SK-MEL-5 (cell line): ENCODE measurements around the gene U2SURP. TPM values are rescaled to one million over a fixed set of nuclear protein-coding genes. Genes with fewer than 3 reads are reported as not detected.

ENCODE experiments used
- DNase-seq: peaks from one replicate; pipeline ENCODE4 v3.0.0-alpha.2; 2016; ENCODE audit warnings: low read depth, low spot score
- in situ Hi-C: cut with HindIII; loops from 2 replicates; pipeline ENCODE4 v1.10.0; 2016; ENCODE audit warnings: low sequenced_read_pairs, high pct_unique_total_duplicates, low pct_unique_long_range_greater_than_20kb
- total RNA-seq: library from RNA; depleted of rRNA; stranded (reverse); fragments of >200 nt; shearing (Covaris generic); gene quantifications from 2 replicates; pipeline ENCODE4 v1.2.3, GENCODE V29; 2014

U2SURP gene
- total RNA-seq, 1 experiment from 2014 or later = 116 TPM

DNA sequence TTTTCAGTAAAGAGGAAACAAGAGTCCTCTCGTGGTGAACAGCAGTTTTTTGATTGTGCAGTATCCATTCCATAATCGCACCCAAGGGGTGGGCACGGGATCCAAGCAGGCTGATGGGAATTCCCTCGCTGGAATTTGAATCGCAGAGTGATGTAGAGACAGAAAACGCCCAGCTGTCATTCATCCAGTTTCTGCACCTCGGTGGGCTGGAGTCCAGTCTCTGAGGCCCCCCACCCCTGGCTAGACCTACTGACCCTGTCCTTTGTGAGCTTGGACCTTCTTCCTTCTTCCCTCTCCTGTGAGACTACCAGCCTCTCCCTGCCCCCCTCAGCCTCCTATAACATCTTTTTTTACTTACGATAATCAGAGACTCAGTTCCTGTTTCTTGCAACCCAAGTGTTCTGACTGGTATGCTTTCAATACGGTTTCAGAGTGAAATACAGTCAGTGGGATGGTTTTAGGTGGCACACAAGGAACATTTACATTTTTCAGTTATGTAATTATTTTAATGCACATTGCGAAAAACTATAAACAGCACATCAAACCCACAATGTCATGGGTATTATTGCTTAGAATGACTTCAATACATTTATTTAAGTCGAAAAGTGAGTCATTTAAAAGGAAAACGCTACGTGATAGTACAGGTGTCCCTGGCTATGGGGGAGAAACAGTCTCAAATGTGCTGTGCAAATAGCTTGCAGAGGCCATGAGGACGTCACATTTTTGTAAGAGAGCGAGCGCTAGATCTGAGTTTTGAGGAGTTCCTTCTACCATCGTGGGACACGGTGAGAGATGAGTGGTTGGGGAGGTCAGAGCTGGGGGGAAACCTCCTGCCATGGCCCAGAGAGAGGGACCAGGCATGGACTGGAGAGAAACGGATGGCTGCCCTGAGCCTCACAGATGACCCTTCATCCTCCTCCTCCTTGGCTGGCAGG, 80.7 kb downstream of the U2SURP start:
- in situ Hi-C loops = no loop called here
- no peak for DNase-seq

DNA sequence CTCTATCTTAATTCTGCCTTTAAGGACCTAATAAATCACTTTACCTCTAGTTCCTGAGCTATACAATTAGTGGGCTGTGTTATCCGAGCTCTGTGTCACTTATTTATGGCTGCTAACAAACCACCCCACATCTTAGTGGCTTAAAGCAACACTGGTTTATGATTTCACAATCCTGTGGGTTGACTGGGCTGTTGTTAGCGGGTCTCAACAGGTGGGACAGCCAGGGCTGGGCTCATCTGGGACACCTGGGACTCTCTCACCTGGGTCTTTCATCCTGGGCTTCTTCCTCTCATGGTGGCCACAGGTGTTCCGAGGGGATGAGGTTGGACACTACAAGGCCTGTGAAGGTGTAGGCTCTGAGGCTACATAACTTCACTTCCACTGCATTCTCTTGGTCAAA, 82.4 kb downstream of the U2SURP start:
- in situ Hi-C loops = no loop called here
- DNase-seq = no peak

DNA sequence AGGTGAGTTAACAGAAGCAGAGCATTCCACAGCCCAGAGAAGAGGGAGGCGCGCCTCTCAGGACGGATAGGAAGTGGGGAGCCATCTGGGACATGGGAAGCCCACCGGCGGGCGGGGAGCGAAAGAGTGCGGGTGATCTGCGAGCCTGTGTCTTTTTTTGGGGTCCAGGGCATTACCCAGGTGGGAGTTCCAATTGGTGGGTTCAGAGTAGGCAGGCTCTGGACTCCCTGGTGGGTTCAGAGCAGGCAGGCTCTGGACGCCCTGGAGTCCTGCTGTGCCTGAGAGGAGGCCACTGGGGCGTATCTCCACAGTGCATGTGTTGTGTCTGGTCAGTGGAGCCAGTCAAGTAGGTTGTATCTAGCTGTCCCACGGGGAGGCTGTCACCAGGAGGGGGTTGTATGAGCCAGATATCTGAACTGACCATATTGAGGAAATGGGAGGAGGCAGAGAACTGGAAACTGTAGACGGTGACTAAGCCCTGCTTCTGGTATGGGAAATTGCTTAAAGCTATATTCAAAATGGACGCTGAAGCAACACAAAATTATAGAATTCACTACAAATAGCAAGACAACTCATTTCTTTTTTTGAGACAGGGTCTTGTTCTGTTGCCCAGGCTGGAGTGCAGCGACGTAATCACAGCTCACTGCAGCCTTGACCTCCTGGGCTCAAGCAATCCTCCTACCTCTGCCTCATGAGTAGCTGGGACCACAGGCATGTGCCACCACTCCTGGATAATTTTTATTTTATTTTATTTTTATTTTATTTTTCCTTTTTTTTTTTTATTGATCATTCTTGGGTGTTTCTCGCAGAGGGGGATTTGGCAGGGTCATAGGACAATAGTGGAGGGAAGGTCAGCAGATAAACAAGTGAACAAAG, 83.7 kb downstream of the U2SURP start:
- in situ Hi-C loops = no loop called here
- no peak for DNase-seq

DNA sequence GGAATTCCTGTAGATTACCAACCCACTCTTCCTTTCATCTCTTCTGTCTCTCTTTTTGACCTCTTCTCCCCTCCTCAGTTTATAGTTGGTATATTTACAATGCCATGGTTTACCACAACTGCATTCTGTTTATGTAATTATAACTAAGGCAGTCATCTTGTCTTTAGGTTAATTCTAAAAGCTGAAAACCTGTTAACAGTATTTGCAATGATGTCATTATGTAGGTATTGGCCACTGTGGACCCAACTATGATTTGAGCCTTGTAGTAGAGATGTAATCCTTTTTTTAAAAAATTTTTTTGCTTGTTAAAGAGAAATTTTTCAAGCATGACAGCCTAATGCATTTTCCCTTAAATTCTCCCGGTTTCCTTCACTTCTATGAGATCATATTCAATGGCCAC, 87.5 kb downstream of the U2SURP start:
- DNase-seq = no peak
- in situ Hi-C loops = no loop called here

DNA sequence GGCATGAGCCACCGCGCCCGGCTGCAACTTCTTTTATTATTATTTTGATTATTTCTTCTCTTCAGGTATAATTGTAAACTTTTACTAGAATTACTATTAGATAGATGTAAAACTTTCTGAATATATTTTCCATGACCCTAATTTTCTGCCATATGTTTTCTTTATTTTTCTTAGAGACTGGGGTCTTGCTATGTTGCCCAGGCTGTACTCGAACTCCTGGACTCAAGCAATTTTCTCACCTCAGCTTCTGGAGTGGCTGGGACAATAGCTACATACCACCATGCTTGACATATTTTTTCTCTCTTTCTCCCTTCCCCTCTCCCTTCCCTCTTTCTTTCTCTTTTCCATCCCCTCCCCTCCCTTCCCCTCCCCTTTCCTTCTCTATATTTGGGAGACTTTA, 88.6 kb downstream of the U2SURP start:
- in situ Hi-C loops = no loop called here
- no peak for DNase-seq

DNA sequence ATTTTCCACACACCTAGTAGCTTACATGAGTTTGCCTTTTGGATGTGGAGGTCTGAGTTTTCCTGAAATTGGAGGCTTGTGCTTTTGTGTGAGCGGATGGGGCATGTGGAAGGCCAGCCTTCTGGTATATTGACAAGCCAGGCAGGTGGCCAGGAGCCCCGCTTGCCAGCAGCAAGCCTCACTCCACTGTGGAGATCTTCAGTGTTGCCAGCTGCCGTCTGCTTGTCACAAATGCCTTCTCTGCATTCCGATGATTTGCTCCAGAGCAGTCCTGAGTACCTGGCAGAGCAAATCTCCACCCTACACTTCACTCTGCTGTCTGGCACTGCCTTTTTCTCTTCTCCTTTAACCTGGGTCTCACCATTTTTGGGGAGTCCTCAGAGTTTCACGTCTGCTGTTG, 89.1 kb downstream of the U2SURP start:
- DNase-seq = no peak
- in situ Hi-C loops = no loop called here

DNA sequence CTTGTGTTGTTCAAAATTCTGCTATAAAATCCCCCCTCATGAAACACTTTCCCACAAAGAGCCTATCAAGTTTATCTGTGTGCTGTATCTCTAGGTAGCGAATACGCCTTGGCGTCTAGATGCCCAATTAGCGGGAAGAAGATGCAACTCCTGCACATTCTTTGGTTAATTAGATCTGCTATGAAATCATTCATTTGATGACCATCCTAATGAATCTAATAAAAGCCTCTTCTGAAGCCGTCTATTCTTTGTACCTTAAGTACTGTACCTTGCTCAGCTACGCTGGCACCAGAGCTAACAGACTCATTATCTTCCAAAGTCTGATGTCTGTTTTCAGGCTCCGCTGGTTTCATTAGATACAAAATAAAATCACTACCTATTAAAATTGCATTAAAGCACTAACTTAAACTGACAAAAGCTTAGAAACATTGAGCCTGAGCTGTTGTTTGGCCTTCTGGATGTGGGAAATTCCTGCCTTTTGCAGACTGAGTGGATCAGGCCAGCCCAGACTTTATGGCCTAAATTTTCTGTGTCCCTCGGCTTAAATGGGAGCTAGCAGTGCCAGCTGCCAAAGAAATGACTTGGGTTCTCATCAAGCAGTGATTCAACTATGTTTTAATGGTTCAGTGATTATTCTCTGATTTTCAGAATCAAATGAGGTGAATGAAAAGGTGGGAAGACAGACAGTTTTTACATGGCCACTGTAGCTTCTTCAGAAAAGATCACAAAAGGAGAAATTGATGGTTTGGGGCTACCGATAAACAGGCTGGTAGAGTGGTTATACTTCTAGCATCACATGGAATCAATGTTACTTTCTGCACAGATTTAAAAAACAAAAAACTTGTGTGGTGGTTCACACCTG, 89.8 kb downstream of the U2SURP start:
- DNase-seq = no peak
- in situ Hi-C loops = no loop called here

DNA sequence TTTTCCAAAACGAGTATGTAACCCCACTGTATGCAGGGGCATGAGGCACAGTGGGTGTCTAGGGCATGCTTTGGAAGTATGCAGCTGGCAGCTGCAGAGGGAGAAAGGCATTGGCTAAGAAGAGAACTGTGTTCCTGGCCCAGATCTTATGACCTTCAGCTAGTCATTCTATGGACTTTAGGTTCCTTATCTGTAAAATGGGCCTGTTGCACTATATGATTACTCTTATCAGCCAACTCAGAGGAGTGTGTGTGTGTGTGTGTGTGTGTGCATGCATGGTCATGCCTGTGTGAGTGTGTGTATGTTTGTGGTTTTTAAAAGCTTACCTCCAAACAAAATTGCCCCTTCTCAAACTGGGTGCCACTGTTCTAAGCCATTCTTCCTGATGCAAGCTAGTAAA, 90.8 kb downstream of the U2SURP start:
- in situ Hi-C loops = no loop called here

DNA sequence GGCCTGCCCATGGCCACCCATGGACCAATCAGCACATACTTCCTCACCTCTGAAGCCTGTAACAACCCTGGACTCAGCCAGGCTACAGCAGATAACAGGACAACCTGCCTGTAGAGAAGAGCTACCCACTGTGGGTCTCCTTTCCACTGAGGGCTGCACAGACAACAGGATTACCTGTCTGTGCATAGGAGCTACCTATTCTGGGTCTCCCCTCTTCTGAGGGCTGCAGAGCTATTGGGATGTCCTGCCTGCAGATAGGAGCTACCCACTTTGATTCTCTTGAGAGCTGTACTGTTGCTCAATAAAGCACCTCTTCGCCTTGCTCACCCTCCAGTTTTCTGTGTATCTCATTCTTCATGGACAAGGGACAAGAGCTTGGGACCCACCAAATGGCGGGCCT, 94.4 kb downstream of the U2SURP start:
- no peak for DNase-seq
- in situ Hi-C loops = no loop called here

More for the DNA sequence above, 90.8 kb downstream of the U2SURP start:
- no peak for DNase-seq

DNA sequence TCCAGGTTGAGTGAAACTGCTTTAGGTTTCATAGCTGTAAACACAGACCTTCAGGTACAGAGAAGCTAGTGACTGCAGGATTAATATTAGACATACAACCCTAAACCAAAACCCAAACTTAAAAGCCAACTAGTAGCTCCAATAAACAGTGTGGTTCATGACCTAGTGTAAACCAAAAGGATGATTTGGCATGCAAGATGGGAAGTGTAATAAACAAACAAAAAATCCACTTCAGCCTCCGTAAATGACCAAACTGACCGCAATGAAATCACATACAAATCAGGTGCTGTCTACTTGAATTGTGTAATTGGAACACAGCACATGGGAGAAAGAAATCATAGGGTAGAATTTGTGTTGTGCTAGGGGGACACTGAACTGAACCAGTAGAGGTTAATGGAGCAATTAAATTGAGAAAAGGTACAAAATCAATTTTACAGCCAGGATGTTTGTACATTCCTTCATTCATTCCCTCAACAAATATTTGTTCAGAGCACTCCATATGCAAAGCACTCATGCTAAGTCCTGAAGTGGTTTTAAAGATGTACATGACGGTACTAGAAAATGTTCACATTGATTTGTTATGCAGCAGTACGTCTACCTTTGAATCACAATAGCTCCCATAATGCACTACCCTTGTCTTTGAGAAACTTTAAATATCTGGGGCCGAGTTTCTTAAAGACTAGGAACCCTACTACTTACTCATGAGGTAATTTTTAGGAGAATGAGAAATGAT, 96.8 kb downstream of the U2SURP start:
- no peak for DNase-seq
- in situ Hi-C loops = no loop called here

DNA sequence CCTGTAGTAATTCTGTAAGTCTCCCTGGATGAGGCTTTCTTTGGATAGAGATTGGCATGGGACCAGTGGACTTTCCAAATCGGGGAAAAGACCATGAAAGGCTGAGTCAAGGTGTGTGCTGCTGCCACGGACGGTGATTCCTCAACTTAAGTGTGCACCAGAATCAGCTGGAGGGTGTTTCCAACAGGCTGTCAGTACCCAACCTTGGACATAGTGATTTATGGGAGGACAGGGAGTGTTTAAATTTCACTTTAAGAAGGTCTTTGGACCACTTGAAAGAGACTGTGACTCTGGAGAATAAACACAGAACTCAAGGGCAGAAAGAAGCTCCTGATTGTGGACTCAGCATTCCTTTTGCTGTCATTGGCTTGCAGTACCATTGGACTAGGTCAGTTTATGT, 97.8 kb downstream of the U2SURP start:
- no peak for DNase-seq
- in situ Hi-C loops = no loop called here

DNA sequence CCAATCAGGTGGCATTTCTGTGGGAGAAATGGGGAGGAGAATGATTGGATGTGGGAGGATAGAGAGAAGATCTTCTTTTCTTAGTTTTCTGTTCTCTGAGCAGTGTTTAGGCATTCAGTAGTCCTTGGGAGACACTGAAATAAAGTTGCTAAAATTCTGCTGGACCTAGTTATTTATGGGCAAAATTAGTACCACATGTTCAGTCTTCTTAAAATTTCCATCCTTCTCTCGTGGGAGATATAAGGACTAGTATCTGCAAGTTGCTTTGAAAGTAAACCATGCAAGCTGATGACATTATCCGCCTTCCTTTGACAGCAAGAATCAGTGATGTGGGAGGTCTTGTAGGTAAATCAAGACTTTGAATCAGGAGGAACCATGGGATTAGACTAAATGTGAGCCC, 98.3 kb downstream of the U2SURP start:
- in situ Hi-C loops = no loop called here
- no peak for DNase-seq

DNA sequence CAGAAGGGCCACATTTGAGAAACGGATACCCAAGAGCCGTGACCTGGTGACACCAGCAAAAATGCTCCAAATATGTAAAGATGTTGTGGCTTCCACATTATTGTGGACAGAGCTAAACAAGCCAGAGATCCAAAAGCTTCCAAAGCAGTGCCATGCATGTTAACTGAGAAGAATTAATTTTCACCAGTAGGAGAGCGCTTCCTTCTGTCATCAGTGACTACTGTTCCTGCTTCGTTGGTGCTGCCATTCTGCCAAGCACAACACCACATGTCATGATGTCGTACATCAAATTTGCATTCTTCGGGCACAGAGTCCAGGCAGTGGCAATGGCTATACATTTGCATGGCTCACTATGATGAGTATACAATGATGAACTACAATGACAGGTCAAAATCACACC, 99.1 kb downstream of the U2SURP start:
- in situ Hi-C loops = no loop called here
- no peak for DNase-seq

DNA sequence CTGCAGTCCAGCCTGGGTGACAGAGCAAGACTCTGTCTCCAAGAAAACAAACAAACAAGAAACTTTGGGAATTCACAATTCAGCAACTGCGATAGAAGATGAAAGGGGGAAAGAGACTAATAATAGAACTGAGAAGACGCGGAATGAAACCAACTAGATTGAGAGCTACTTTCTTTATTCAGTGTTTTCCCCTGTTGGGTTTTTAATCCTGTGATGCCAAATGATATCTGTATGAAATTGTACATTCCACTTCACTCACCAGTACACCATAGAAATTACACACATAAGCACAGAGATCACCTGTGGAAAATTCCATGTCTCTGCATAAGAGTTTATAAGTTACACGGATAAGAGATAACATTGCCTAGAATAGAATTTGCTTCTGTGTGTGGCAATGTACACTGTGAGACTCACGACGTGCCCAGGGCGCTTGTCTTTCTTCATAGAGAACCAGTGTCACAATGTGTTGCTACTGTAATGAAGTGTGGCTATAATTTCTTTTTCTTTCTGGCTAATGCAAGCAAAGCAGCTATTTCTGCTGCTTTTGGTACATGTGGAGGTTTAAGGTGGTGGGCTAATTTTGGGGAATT, 100.5 kb downstream of the U2SURP start:
- in situ Hi-C loops = no loop called here
- DNase-seq = no peak

DNA sequence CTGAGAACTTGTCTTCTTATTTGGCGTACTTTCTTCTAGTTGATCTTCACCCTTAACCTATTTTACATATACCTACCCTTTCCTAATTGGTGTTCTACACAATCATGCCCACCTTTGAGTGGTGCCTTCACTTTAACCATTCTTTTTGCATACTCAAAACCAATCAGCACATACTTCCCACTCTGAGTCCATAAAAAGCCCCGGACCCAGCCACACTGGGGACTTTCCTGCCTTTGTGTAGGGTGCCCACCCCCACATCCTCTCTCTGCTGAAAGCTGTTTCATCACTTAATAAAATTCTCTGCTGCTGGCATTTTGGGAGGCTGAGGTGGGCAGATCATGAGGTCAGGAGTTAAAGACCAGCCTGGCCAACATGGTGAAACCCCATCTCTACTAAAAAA, 102.3 kb downstream of the U2SURP start:
- in situ Hi-C loops = no loop called here
- no peak for DNase-seq

DNA sequence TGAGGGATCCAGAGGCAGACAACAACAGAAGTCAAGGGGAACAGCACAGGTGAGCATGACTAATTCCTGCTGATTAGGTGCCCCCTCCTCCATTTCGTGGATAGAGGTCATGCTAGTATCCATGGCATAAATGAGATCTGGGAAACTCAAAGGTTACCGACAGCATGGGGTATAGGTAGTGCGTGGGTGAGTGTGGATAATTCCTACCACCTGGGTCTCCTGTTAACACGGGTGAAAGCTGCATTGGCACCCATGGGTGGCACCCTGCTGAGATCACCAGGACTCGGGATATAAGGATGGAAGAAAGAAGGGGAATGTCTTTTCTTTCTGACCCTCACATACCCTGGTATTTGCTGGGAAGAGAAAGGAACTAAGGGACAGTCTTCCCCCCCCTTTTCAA, 103.8 kb downstream of the U2SURP start:
- no peak for DNase-seq
- in situ Hi-C loops = no loop called here

DNA sequence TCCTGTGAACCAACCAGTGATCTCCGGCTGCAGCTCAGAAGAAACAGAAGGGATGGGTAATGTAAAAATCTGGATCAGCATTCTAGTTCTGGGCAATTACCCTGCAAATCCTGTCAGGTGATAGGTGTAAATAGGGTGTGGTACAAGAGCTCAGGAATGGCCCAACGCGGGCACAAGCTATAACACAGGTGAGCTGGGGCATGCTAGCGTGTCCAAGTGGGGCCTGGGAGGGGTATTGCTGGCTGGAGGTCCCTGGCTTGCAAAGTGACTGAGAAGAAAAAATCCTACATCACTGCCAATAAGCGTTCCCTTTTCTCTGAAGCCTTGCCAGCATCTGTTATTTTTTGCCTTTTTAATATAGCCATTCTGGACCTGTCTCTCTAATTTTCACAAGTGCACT, 108.5 kb downstream of the U2SURP start:
- no peak for DNase-seq
- in situ Hi-C loops = no loop called here
